GM19238 (cell line): ENCODE results near the gene ATPAF1.

ENCODE experiments used
- DNase-seq: peaks from one replicate; pipeline ENCODE4 v3.0.0; 2011; ENCODE audit warnings: low spot score; ENCODE audit not compliant: insufficient read length

Gene ATPAF1

GRCh38 chr1:46594063-46594462 lies 74.1 kb downstream of the ATPAF1 start:
- DNase-seq = no peak

- DNase-seq = no peak
Observed at GRCh38 chr1:46592823-46593222, 75.3 kb downstream of the ATPAF1 start.

GRCh38 chr1:46589529-46589928 lies 78.6 kb downstream of the ATPAF1 start:
- DNase-seq = no peak

GRCh38 chr1:46587069-46587468 lies 81.1 kb downstream of the ATPAF1 start:
- no peak for DNase-seq

GRCh38 chr1:46585312-46585938 lies 82.7 kb downstream of the ATPAF1 start:
- no peak for DNase-seq

GRCh38 chr1:46583494-46583893 lies 84.7 kb downstream of the ATPAF1 start:
- DNase-seq = no peak

- no peak for DNase-seq
Observed at GRCh38 chr1:46582972-46583371, 85.2 kb downstream of the ATPAF1 start.
